Kidney capillary endothelial cell (primary cell): Measurements from ENCODE around the gene YWHAG.
"Not testable (repeated sequence)": the region's sequence is repeated elsewhere in the genome, so short reads cannot be mapped to it uniquely, and the experiment has no call there.

ENCODE experiments used
- DNase-seq: peaks from one replicate; pipeline ENCODE4 v3.0.0-alpha.2; 2018; ENCODE audit warnings: low spot score

YWHAG gene

DNA sequence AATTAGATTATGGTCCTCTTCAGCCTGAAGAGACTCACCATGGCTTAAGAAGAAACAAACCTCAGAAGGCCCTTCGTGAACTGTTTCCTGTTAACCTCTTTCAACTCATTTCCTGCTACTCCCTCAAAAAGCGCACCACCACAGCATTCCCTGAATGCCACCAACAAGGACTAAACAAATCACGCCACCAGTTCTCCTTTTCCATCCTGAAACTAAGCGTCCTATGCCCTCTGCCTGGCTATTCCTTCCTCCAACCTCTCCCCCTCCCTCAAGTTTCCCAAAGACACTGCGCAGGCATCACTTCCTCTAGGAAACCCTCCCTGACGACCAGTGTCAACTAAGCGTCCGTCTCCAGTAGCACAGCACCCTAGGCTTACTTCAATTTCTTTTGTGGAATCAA is 12.0 kb downstream of the YWHAG start:
- DNase-seq, result peak; percentile 85

GRCh38 chr7:76346097-76346496 is 12.7 kb downstream of the YWHAG start:
- DNase-seq, result no peak

GRCh38 chr7:76343931-76344321 is 14.9 kb downstream of the YWHAG start:
- DNase-seq, result no peak

DNA sequence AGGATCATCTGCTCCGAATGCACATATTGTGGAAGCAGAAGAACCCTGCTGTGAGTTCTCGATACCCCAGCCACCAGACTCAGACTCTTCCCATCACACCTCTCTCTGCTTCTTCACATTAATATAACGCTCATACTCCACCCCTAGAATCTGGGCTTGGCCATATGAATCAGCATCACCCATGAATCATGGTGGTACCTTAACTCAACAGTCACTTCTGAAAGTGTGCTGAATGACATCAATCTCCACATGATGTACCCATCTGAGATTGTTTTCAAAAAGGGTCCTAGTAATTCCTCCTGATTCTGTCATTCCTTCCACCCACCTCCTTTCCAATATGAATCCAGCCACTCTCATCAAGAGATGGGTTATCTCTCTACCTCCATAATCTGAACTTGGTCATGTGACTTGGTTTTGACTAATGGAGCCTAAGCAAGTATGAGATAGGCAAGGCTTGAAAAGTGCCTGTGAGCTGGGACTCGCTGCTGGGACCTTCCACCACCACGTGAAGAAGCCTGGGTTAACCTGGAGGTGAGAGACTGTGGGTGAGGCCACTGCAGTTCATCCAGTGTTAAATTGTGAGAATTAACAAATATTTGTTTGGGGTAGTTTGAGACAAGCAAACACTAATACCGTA is 15.4 kb downstream of the YWHAG start:
- DNase-seq, result no peak

GRCh38 chr7:76342222-76342621 is 16.6 kb downstream of the YWHAG start:
- no peak for DNase-seq

DNA sequence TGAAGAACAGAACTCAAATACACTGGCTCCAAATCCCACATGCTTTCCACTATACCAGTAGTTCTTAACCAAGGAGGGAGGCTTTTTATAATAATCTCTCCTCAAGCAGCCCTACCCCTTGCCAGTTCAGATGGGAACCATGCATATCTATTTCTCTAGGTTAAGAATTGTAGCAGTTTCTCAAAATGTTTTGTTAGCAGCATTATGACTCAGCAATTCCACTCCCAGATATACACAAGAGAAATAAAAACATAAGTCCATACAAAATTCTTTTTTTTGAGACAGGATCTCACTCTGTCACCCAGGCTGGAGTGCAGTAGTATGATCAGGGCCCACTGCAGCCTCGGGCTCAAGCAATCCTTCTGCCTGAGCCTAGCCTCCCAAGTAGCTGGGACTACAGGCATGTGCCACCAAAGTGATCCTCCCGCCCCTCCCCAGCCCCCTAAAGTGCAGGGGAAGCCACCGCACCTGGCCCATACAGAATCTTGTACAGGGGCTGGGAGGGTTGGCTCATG is 18.1 kb downstream of the YWHAG start:
- DNase-seq, result no peak

- DNase-seq, result no peak
Measured at GRCh38 chr7:76338298-76339084, 20.3 kb downstream of the YWHAG start.

- DNase-seq, result no peak
Measured at GRCh38 chr7:76337147-76337546, 21.6 kb downstream of the YWHAG start.

DNA sequence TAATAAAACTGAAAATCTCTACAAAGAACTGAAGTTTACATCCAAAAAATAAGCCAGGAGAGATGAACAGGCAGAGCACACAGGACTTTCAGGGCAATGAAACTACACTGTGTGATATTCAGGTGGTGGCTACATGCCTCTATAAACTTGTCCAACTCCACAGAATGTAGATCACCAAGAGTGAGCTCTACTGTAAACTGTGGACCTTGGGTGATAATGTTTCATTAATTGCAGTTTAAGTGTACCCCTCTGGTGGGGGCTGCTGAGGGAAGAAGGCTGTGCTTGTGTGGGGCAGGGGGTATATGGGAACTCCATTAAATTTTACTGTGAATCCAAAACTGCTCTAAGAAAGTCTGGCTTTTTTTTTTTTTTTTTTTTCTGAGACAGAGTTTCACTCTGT is 22.7 kb downstream of the YWHAG start:
- no peak for DNase-seq

- not testable (repeated sequence) for DNase-seq
Measured at GRCh38 chr7:76335417-76335816, 23.4 kb downstream of the YWHAG start.

GRCh38 chr7:76334320-76334967 is 24.3 kb downstream of the YWHAG start:
- no peak for DNase-seq

DNA sequence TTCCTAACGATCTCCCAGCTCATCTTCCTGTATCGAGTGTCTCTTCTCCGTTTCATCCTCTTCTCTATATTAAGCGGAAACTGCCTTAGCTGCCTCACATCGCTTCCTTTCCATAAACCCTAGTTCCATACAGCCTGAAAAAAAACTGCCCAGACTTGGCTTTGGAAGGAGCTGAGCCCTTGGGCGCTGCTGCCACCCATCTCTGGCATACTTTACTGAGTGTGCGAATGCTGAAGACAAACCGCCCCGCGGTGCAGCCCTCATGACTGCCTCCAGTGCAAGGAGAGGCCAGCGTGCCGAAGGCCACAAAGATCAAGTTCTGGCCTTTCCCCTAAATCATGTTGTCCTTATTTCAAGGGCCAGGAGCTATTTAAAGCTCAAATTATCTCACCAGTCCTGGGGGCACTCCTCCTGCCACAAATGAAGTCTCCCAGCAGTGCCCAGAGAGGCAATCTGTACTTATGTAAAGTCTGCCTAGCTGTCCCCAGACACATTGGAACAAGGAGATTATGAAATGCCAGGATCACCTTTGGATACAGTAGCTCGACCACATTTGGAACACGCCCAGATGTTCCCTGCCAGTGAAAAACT is 25.2 kb downstream of the YWHAG start:
- DNase-seq, result no peak

DNA sequence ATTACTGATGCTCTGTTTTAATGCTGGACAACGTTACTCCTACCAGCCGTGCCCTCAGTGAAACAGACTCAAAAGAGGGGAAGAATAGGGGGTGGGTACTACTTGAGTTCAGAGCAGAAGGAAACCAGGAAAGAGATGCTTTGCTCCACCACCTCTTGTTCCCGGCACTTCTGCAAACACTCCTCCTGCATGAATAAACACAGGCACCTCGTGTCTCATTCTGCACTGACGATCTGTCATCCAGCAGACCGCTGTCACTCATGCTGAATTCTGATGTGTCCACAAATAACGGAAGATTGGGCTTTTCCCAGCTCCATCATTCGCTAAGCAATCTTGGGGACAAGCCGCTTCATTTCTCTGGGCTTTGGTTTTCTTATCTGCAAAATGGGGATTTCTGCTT is 26.7 kb downstream of the YWHAG start:
- DNase-seq, result no peak

DNA sequence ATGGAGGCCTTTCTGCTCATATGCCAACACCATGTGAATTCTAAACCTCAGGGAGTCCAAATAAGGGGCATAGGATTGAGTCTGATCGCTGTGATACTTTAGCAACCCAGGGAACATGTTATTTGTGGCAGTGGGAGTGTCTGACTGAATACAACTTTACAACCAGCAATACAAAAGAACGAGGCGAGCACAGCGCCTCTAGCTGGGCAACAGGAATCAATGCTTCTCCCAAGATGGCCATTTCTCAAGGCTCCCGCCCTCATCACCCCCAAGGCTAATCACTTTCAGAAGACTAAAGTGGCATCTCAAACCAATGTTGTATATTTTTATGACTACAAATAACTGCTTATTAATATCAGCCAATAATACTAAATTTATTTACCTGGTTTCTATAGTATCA is 28.1 kb downstream of the YWHAG start:
- DNase-seq, result no peak

DNA sequence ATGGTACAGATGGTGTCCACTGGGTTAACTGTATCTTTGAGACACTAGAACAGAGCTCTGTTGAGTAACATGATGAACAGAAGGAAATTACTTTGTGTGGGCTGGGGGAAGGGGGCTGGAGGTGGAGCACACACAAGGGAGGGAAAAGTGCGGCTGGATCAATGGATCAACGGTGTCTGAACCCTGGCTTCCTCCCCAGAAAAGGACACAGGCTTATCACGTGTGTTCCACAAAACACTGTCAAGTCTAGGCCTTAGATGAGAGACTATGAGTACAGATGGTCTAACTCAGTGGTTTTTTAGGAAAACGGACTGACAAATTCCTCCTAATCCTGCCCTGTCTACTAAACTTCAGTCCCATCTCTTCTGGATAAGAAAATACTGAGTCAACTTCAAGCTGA is 28.5 kb downstream of the YWHAG start:
- no peak for DNase-seq

GRCh38 chr7:76329479-76329878 is 29.3 kb downstream of the YWHAG start:
- no peak for DNase-seq

- no peak for DNase-seq
Measured at GRCh38 chr7:76328389-76328788, 30.4 kb downstream of the YWHAG start.

DNA sequence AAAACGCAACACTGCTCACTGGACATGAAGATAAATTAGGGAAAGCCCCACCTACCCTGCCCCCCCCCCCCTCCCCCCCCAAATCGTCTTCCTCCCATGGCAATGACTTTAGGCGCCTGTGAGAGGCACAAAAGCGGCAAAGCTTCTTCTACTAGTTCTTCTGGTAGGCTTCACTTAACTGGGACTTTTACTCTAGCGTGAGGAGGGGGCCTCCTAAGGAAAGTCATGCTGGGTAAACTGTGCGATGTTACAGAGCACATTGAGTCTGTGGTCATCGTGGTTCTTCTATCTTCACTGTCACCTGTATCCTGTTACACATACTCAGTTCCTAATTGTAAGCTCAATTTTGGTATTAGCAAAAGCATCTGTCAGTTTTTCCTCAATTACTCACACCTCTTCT is 31.2 kb downstream of the YWHAG start:
- DNase-seq, result peak; percentile 38

DNA sequence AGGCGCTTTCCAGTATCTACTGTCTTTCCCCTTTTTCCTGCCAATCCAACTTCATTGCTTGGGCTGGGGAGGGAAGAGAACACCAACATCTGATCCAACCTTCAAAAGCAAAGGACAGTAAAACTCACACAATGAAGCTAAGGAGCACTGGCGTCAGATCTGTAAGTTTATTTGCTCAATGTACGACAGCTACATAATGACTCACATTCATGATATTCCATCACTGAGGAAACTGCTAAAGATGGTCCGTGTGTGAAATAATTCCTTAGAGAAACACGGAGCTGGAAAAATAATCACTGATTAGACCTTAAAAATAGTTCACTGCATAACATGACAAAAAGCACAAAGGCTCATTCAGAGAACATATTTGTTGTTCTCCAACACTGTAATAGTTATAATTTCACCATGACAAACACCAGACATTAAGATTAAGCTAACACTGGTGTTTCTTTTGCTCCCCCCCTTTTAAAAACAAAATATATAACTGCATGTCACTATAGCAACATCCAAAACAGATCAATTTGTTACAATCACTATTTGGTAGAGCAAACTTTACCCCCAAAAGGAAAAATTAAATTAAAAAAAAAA is 32.1 kb downstream of the YWHAG start:
- no peak for DNase-seq

- no peak for DNase-seq
Measured at GRCh38 chr7:76325811-76326210, 33.0 kb downstream of the YWHAG start.

DNA sequence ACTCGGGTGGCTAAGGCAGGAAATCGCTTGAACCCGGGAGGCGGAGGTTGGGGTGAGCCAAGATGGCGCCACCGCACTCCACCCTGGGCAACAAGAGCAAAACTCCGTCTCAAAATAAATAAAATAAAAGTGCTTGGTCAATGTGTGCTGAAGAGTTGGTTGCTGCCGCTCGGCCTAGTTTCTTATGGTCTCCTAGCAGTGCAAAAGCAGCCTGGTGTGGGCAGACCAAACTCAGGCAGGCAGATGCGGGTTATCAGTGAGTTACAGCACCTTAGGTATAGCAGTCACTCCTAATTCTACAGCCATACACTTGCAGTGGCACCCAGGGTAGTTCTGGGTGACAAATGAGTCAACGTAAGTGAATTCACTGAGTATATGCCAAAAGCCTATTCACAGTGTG is 33.7 kb downstream of the YWHAG start:
- DNase-seq, result no peak
